H1 (cell line): Measurements from ENCODE around the gene SPDEF. TPM values are rescaled to one million over a fixed set of nuclear protein-coding genes. Genes with fewer than 3 reads are reported as not detected.

Experiments used
- CTCF ChIA-PET: fragments of 300-600 bp; sonication (Branson Sonifier 250); formaldehyde crosslinking; loops from one replicate; lab custom pipeline; 2021; ENCODE audit not compliant: partially characterized antibody; lab: Charles Lee
- POLR2A ChIA-PET: fragments of 300-600 bp; sonication (Branson Sonifier 250); formaldehyde crosslinking; loops from one replicate; lab custom pipeline; 2021; ENCODE audit warnings: inconsistent platforms; ENCODE audit not compliant: partially characterized antibody; lab: Charles Lee
- DNase-seq, 2 experiments: peaks; one replicate each; pipeline versions ENCODE4 v3.0.0 to v3.0.0-alpha.2; 2010 to 2022; ENCODE audit warnings: low spot score in 2 of 2, low read depth in 1 of 2, mixed read lengths in 1 of 2
- FAIRE-seq: peaks from 2 replicates; lab custom pipeline; 2011; peaks lifted over from hg19 to GRCh38; lab: Jason Lieb, UNC
- H2AFZ ChIP-seq: 2 replicates; pipeline ENCODE4 v1.8.1; 2012; ENCODE audit warnings: low read length, inconsistent platforms
- H2AK5ac ChIP-seq: 2 replicates; pipeline ENCODE4 v1.6.1; 2013; ENCODE audit warnings: low read depth, low read length
- H2BK120ac ChIP-seq: replicated peaks from 2 replicates; pipeline ENCODE3; 2013; ENCODE audit warnings: low read depth, low read length, inconsistent platforms
- H2BK12ac ChIP-seq: 2 replicates; pipeline ENCODE4 v1.6.1; 2013; ENCODE audit warnings: low read depth, low read length
- H2BK15ac ChIP-seq: 2 replicates; pipeline ENCODE4 v1.6.1; 2013; ENCODE audit warnings: low read length
- H2BK20ac ChIP-seq: 2 replicates; pipeline ENCODE4 v1.6.1; 2013; ENCODE audit warnings: low read length
- H2BK5ac ChIP-seq: 2 replicates; pipeline ENCODE4 v1.6.1; 2013; ENCODE audit warnings: low read depth, low read length
- H3K14ac ChIP-seq: 2 replicates; pipeline ENCODE4 v1.6.1; 2013; ENCODE audit warnings: inconsistent platforms; ENCODE audit not compliant: insufficient read length
- H3K18ac ChIP-seq: 2 replicates; pipeline ENCODE4 v1.6.1; 2013; ENCODE audit warnings: low read length; ENCODE audit errors: extremely low read depth
- H3K23ac ChIP-seq: 2 replicates; pipeline ENCODE4 v1.6.1; 2013; ENCODE audit warnings: inconsistent platforms; ENCODE audit not compliant: insufficient read length
- H3K23me2 ChIP-seq: 2 replicates; pipeline ENCODE4 v1.6.1; 2013; ENCODE audit warnings: low read depth, low read length
- H3K27ac ChIP-seq: 2 replicates; pipeline ENCODE4 v1.6.1; 2011; ENCODE audit warnings: low read depth, low read length, inconsistent platforms
- H3K27me3 ChIP-seq, 4 experiments: replicated peaks in 1 of 4; 1 replicate in 1 of 4; 2 replicates in 3 of 4; pipeline versions ENCODE4 v1.6.1 to v1.8.1; 2011 to 2013; ENCODE audit warnings: low read length in 3 of 4, mild to moderate bottlenecking in 3 of 4, inconsistent platforms in 2 of 4, mixed read lengths in 2 of 4, moderate library complexity in 1 of 4; ENCODE audit not compliant: control insufficient read depth in 3 of 4, insufficient read depth in 3 of 4; ENCODE audit errors: extremely low read depth in 1 of 4
- H3K36me3 ChIP-seq, 4 experiments: 2 replicates each; pipeline versions ENCODE4 v1.6.1 to v1.8.1; 2011 to 2013; ENCODE audit warnings: mild to moderate bottlenecking in 4 of 4, low read length in 3 of 4, moderate library complexity in 2 of 4, control low read depth in 1 of 4, inconsistent platforms in 1 of 4; ENCODE audit not compliant: insufficient read depth in 4 of 4, control insufficient read depth in 2 of 4
- H3K4ac ChIP-seq: replicated peaks from 2 replicates; pipeline ENCODE3; 2013; ENCODE audit warnings: low read length, low read depth, mixed read lengths, inconsistent platforms; ENCODE audit not compliant: insufficient read length
- H3K4me1 ChIP-seq, 4 experiments: replicated peaks in 1 of 4; 1 replicate in 1 of 4; 2 replicates in 3 of 4; pipeline versions ENCODE4 v1.6.1 to v1.8.1; 2011 to 2013; ENCODE audit warnings: low read length in 3 of 4, inconsistent platforms in 2 of 4, mixed read lengths in 1 of 4; ENCODE audit not compliant: insufficient read depth in 4 of 4, control insufficient read depth in 3 of 4
- H3K4me2 ChIP-seq, 2 experiments: 2 replicates each; pipeline versions ENCODE4 v1.6.1 to v1.8.1; 2011 to 2013; ENCODE audit warnings: low read depth in 2 of 2, low read length in 2 of 2, control low read depth in 1 of 2, inconsistent platforms in 1 of 2, mild to moderate bottlenecking in 1 of 2; ENCODE audit not compliant: insufficient read depth in 1 of 2
- H3K4me3 ChIP-seq, 4 experiments: fragments of 200-600, 300-600 bp in 1 of 4; sonication (generic), shearing (Covaris generic), sonication (Bioruptor Twin) in 1 of 4; 2 replicates each; pipeline versions ENCODE4 v1.5.1 to v1.8.1; 2011 to 2016; ENCODE audit warnings: low read length in 4 of 4, low read depth in 3 of 4, control low read depth in 2 of 4, inconsistent platforms in 2 of 4, mild to moderate bottlenecking in 2 of 4, mixed read lengths in 1 of 4, moderate library complexity in 1 of 4; ENCODE audit not compliant: insufficient read depth in 2 of 4; ENCODE audit errors: extremely low read depth in 1 of 4
- H3K56ac ChIP-seq: replicated peaks from 2 replicates; pipeline ENCODE3; 2013; ENCODE audit warnings: low read depth, mild to moderate bottlenecking, mixed read lengths, low read length, inconsistent platforms; ENCODE audit not compliant: insufficient read length
- H3K79me1 ChIP-seq: 2 replicates; pipeline ENCODE4 v1.6.1; 2013; ENCODE audit warnings: low read depth, low read length, control low read depth
- H3K79me2 ChIP-seq, 2 experiments: 2 replicates each; pipeline versions ENCODE4 v1.6.1 to v1.8.1; 2012 to 2013; ENCODE audit warnings: low read length in 2 of 2, mild to moderate bottlenecking in 2 of 2, inconsistent platforms in 1 of 2; ENCODE audit not compliant: insufficient read depth in 2 of 2, control insufficient read depth in 1 of 2
- H3K9ac ChIP-seq, 4 experiments: replicated peaks in 1 of 4; 1 replicate in 1 of 4; 2 replicates in 3 of 4; pipeline versions ENCODE4 v1.6.1 to v1.8.1; 2011 to 2013; ENCODE audit warnings: low read depth in 3 of 4, low read length in 3 of 4, control low read depth in 2 of 4, mild to moderate bottlenecking in 2 of 4, moderate library complexity in 2 of 4, inconsistent platforms in 1 of 4; ENCODE audit errors: extremely low read depth in 1 of 4
- H3K9me3 ChIP-seq, 2 experiments: 2 replicates each; pipeline versions ENCODE4 v1.6.1 to v1.8.1; 2012 to 2013; ENCODE audit warnings: mild to moderate bottlenecking in 2 of 2, moderate library complexity in 2 of 2, control low read depth in 1 of 2, inconsistent platforms in 1 of 2, low read depth in 1 of 2, low read length in 1 of 2, mixed read lengths in 1 of 2; ENCODE audit not compliant: insufficient read depth in 2 of 2
- H4K20me1 ChIP-seq, 2 experiments: replicated peaks in 1 of 2; 2 replicates each; pipeline versions ENCODE3 to v1.8.1; 2011 to 2013; ENCODE audit warnings: inconsistent platforms in 2 of 2, low read length in 2 of 2, mild to moderate bottlenecking in 1 of 2; ENCODE audit not compliant: insufficient read depth in 2 of 2, control insufficient read depth in 1 of 2
- H4K5ac ChIP-seq: 2 replicates; pipeline ENCODE4 v1.6.1; 2013; ENCODE audit warnings: low read length, low read depth, mixed read lengths, inconsistent platforms; ENCODE audit not compliant: insufficient read length
- H4K8ac ChIP-seq: 2 replicates; pipeline ENCODE4 v1.8.0; 2013; ENCODE audit warnings: mild to moderate bottlenecking, moderate library complexity, low read length, inconsistent platforms; ENCODE audit not compliant: insufficient read depth; ENCODE audit errors: extremely low read depth
- H4K91ac ChIP-seq: replicated peaks from 2 replicates; pipeline ENCODE3; 2013; ENCODE audit warnings: low read length, mixed read lengths, inconsistent platforms; ENCODE audit not compliant: insufficient read length
- BACH1 ChIP-seq: IDR thresholded peaks from 2 replicates; pipeline ENCODE4 v1.6.1; 2012; ENCODE audit warnings: low read length, improper control_type of control experiment
- KDM1A ChIP-seq: fragments of 200-600, 300-600 bp; sonication (generic); IDR thresholded peaks from 2 replicates; pipeline ENCODE4 v1.7.1; 2016; ENCODE audit warnings: mild to moderate bottlenecking, low read length, borderline replicate concordance
- WGBS, 2 experiments: shearing (Covaris generic) in 1 of 2; methylation state at CpG; one replicate each; pipeline versions ENCODE4 v1.1.6 to v1.1.7; 2013 to 2015; ENCODE audit warnings: low lambda C conversion rate in 2 of 2, mixed read lengths in 2 of 2, inconsistent platforms in 1 of 2, low coverage in 1 of 2, missing lambda C conversion rate in 1 of 2; ENCODE audit not compliant: insufficient replicate concordance in 2 of 2, insufficient coverage in 1 of 2, insufficient read length in 1 of 2; ENCODE audit errors: extremely low coverage in 1 of 2, missing lambda C conversion rate in 1 of 2; 5-methylcytosine and 5-hydroxymethylcytosine counted together
- polyA plus RNA-seq, 7 experiments: library from polyadenylated mRNA; depleted of rRNA in 3 of 7; stranded (reverse) in 5 of 7; unstranded in 2 of 7; fragments of >200 nt in 5 of 7; fragments of 200-250 nt in 2 of 7; gene quantifications; 1 replicate in 5 of 7; 2 replicates in 1 of 7; 4 replicates in 1 of 7; pipeline versions ENCODE4 v1.2.1 to v1.2.3, GENCODE V29; 2011 to 2013; ENCODE audit warnings: missing spikeins in 2 of 7, mixed read lengths in 2 of 7
- total RNA-seq: library from RNA; stranded (reverse); fragmentation: NEBNext Ultra II Directional; extraction: Animal tissue kit (Norgen Biotek cat#: 25700); gene quantifications from 2 replicates; pipeline ENCODE4 v1.2.1, GENCODE V29; 2021

SPDEF gene
- total and polyA plus RNA-seq, 2 of the 8 experiments (the other 6 are each of a cell fraction or from before 2014, with no cell fraction given) = 0.15 to 0.30 TPM

DNA sequence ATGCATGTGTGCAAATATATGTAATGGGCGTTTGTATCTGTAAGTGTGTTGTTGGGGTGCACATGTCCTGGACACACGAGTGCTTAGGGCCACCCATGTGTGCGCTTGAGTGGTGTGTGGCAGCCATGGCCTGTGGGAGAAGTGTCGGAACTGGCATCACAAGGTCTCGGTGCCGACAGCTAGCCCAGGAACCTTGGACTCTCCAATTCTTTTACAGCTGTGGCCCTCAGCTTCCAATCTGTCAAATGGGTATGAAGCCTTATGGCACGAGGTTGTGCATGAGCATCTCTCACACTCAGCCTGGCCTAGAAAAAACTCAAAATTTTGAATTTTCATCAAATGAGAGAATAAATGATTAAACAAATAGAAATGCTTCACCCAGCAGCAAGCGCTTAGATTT, 42.0 kb downstream of the SPDEF start:
- ChIA-PET CTCF (interaction anchor here (1.5 to 4.5 kb wide), 3 partner anchors 9 to 95 kb away, joined by 3 to 23 read pairs (median 7); no protein-coding TSS in a partner anchor), POLR2A (interaction anchor here (1.0 to 1.4 kb wide), 4 partner anchors 11 to 277 kb away, joined by 3 to 4 read pairs (median 3); partner anchors contain the start of gene HMGA1)
- no peaks in the 10 kb centered on the region for H3K36me3 ChIP-seq
- H4K5ac ChIP-seq = no peak overlapping the region
- no peak overlapping the region for H2BK5ac ChIP-seq
- DNase-seq = no peak
- peak overlapping the region; percentile 7; the same call in 1 of the 2 replicates for H2BK12ac ChIP-seq
- H3K23ac ChIP-seq = no peak overlapping the region
- no peak overlapping the region for H3K27ac ChIP-seq
- no peak overlapping the region for H2AFZ ChIP-seq
- no peak for FAIRE-seq
- TF ChIP-seq BACH1 (no peak), KDM1A (peak; percentile 51)
- H4K91ac ChIP-seq = no peak overlapping the region
- H3K4me2 ChIP-seq = peak overlapping the region; percentile 62 to 83
- no peaks in the 10 kb centered on the region for H3K79me2 ChIP-seq
- H2BK15ac ChIP-seq = peak overlapping the region; percentile 3; the same call in 1 of the 2 replicates
- H3K9me3 ChIP-seq = no peaks in the 10 kb centered on the region
- H3K27me3 ChIP-seq = peaks cover 0 to 6% (median 1%) of the 10 kb centered on the region in 4 experiments; a peak in 2 of 7 replicates
- no peak overlapping the region; the same call in 1 of the 2 replicates for H3K18ac ChIP-seq
- peak overlapping the region; percentile 47 for H2BK120ac ChIP-seq
- H3K9ac ChIP-seq = peak overlapping the region in 1 of 4 experiments; percentile 42; a peak in 1 of 7 replicates
- peak overlapping the region; percentile 24 to 70 (median 64); a peak in 6 of 8 replicates for H3K4me3 ChIP-seq
- H3K14ac ChIP-seq = no peak overlapping the region
- no peak overlapping the region for H3K56ac ChIP-seq
- no peak overlapping the region for H2BK20ac ChIP-seq
- H3K23me2 ChIP-seq = peaks cover 12% of the 10 kb centered on the region
- no peak overlapping the region for H3K4ac ChIP-seq
- H4K20me1 ChIP-seq = peaks cover 0 to 4% of the 10 kb centered on the region in 2 experiments
- 0 out of 2 replicates have a peak overlapping the region, but pooled peaks have one; percentile 88 for H2AK5ac ChIP-seq
- peaks cover 0 to 17% (median 9%) of the 10 kb centered on the region in 4 experiments; a peak in 5 of 7 replicates for H3K4me1 ChIP-seq
- peaks cover 3% of the 10 kb centered on the region; the same call in 1 of the 2 replicates for H3K79me1 ChIP-seq
- 87% methylated on average over 8 of the region's 8 CpGs; no CpG with 5 or more reads in 1 of the 2 experiments for WGBS, 2 experiments
- no peak overlapping the region for H4K8ac ChIP-seq
